SU-DHL-6 (cell line): ENCODE measurements around the gene ELMO1.

ENCODE experiments used
- H2AFZ ChIP-seq: fragments of 200-600 bp; sonication (generic); 2 replicates; pipeline ENCODE4 v1.6.1; 2014; ENCODE audit warnings: low read depth, mild to moderate bottlenecking, moderate library complexity, mixed read lengths, antibody characterized with exemption, low read length; ENCODE audit not compliant: severe bottlenecking
- H3F3A ChIP-seq: fragments of 200-600 bp; shearing (Covaris generic); 2 replicates; pipeline ENCODE4 v1.6.0; 2016; ENCODE audit warnings: antibody characterized with exemption, mild to moderate bottlenecking; ENCODE audit not compliant: insufficient read depth
- H3K27ac ChIP-seq: fragments of 200-600 bp; sonication (generic); 2 replicates; pipeline ENCODE4 v1.5.1; 2016; ENCODE audit warnings: low read depth, mild to moderate bottlenecking, low read length, moderate library complexity, mixed read lengths
- H3K27me3 ChIP-seq: fragments of 200-600 bp; sonication (generic), shearing (Covaris generic); 2 replicates; pipeline ENCODE4 v1.6.0; 2014; ENCODE audit warnings: mild to moderate bottlenecking, low read length
- H3K36me3 ChIP-seq: fragments of 200-600 bp; sonication (generic); 2 replicates; pipeline ENCODE4 v1.6.1; 2014; ENCODE audit warnings: mild to moderate bottlenecking, low read length, mixed read lengths
- H3K4me2 ChIP-seq: fragments of 300-600, 200-600 bp; shearing (Covaris generic), sonication (generic); 2 replicates; pipeline ENCODE4 v1.6.0; 2014; ENCODE audit warnings: low read length, low read depth, mild to moderate bottlenecking; ENCODE audit not compliant: poor library complexity, severe bottlenecking
- H3K4me3 ChIP-seq: fragments of 200-600 bp; sonication (generic); 2 replicates; pipeline ENCODE4 v1.5.1; 2014; ENCODE audit warnings: antibody characterized with exemption, low read length, mild to moderate bottlenecking, mixed read lengths; ENCODE audit not compliant: insufficient read depth, poor library complexity, severe bottlenecking
- H3K79me2 ChIP-seq: fragments of 200-600 bp; sonication (generic); 2 replicates; pipeline ENCODE4 v1.6.1; 2014; ENCODE audit warnings: mild to moderate bottlenecking, low read length, moderate library complexity; ENCODE audit not compliant: insufficient read depth
- H3K9ac ChIP-seq: fragments of 200-600 bp; sonication (generic); 2 replicates; pipeline ENCODE4 v1.7.0; 2014; ENCODE audit warnings: mild to moderate bottlenecking, low read length
- H3K9me2 ChIP-seq: fragments of 200-600 bp; sonication (generic); replicated peaks from 2 replicates; pipeline ENCODE4 v1.6.1; 2014; ENCODE audit warnings: low read length; ENCODE audit not compliant: insufficient read depth
- H3K9me3 ChIP-seq: fragments of 200-600 bp; sonication (generic); 2 replicates; pipeline ENCODE4 v1.6.1; 2014; ENCODE audit warnings: low read length, mixed read lengths; ENCODE audit not compliant: insufficient read depth
- H4K20me1 ChIP-seq: fragments of 200-600 bp; sonication (generic); 2 replicates; pipeline ENCODE4 v1.6.1; 2014; ENCODE audit warnings: low read depth, mild to moderate bottlenecking, antibody characterized with exemption, low read length, moderate library complexity, mixed read lengths
- EZH2phosphoT487 ChIP-seq: fragments of 200-600 bp; sonication (generic), shearing (Covaris generic); conservative IDR thresholded peaks from 2 replicates; pipeline ENCODE4 v1.6.1; 2018; ENCODE audit warnings: mild to moderate bottlenecking, antibody characterized with exemption, low read length, moderate library complexity, mixed read lengths
- TF ChIP-seq, protein P1 (sequence below): fragments of 200-600 bp; sonication (generic); IDR thresholded peaks from one replicate; pipeline ENCODE4 v1.5.1; 2017; ENCODE audit warnings: antibody characterized with exemption, mild to moderate bottlenecking, low read length, moderate library complexity; ENCODE audit not compliant: insufficient read depth, poor library complexity, severe bottlenecking

ELMO1 gene

DNA sequence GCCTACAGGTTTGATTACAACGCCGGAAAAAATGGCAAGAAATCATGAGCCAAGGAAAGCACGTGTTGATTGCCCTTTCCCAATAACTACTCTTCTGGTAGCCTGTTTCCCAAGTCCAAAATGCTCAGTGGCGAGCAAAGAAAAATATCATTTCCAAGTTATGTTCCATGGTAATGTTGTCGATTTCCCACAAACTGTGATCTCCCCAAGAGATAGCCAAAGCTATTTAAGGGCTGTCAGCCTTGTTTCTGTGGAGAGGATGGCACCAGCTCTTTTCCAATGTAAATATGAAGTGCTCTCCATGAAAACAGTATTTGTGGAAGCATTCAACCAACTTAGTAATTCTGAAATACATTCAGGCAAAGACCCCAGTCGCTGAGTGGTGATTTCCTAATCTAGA, 491.9 kb downstream of the ELMO1 start:
- Histone ChIP-seq H2AFZ (no peak overlapping the region), H4K20me1 (no peaks in the 10 kb centered on the region), H3K27me3 (no peaks in the 10 kb centered on the region), H3K9me3 (no peaks in the 10 kb centered on the region), H3K9me2 (no peaks in the 10 kb centered on the region), H3K4me3 (no peak overlapping the region), H3K79me2 (no peaks in the 10 kb centered on the region), H3K9ac (no peak overlapping the region), H3F3A (no peaks in the 10 kb centered on the region), H3K36me3 (no peaks in the 10 kb centered on the region), H3K4me2 (no peak overlapping the region), H3K27ac (no peak overlapping the region)
- TF ChIP-seq EZH2phosphoT487, result no peak

DNA sequence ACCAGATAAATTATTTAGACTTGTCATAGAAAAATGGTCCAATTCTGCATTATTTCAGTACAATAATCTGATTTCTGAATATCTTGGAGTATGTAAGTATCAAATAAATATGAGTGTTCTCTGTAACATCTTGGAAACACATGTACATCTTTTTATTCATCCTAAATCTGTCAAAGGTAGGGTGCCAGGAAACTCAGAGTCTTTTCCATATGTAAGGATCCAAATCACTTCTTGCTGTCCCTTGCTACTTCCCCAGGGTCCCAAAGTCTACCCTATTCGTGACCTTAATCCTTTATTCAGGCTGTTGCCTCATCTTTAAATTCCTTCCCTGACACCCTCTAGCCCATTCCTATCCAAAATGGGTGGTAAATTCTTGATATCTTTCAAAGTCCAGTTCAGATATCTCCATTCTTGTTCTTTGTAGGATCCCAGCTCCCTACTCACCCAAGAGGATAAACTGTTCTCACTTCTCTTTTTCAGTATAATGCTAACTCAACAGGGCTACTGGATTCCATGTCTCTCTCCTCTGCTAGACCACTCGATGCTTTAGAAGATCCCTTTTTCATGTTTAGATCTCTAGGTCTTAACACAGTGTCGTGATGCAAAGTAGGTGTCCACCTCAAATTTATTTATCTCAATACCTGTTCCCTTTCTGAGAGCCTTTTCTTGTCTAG, 493.1 kb downstream of the ELMO1 start:
- Histone ChIP-seq H2AFZ (no peak overlapping the region), H3K36me3 (no peaks in the 10 kb centered on the region), H3K79me2 (no peaks in the 10 kb centered on the region), H3F3A (no peaks in the 10 kb centered on the region), H3K4me2 (no peak overlapping the region), H3K9me2 (no peaks in the 10 kb centered on the region), H3K4me3 (no peak overlapping the region), H4K20me1 (no peaks in the 10 kb centered on the region), H3K9me3 (no peaks in the 10 kb centered on the region), H3K27ac (no peak overlapping the region), H3K9ac (no peak overlapping the region), H3K27me3 (no peaks in the 10 kb centered on the region)
- TF ChIP-seq EZH2phosphoT487, result no peak
- TF ChIP-seq, protein P1, sequence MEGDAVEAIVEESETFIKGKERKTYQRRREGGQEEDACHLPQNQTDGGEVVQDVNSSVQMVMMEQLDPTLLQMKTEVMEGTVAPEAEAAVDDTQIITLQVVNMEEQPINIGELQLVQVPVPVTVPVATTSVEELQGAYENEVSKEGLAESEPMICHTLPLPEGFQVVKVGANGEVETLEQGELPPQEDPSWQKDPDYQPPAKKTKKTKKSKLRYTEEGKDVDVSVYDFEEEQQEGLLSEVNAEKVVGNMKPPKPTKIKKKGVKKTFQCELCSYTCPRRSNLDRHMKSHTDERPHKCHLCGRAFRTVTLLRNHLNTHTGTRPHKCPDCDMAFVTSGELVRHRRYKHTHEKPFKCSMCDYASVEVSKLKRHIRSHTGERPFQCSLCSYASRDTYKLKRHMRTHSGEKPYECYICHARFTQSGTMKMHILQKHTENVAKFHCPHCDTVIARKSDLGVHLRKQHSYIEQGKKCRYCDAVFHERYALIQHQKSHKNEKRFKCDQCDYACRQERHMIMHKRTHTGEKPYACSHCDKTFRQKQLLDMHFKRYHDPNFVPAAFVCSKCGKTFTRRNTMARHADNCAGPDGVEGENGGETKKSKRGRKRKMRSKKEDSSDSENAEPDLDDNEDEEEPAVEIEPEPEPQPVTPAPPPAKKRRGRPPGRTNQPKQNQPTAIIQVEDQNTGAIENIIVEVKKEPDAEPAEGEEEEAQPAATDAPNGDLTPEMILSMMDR, result no peak

DNA sequence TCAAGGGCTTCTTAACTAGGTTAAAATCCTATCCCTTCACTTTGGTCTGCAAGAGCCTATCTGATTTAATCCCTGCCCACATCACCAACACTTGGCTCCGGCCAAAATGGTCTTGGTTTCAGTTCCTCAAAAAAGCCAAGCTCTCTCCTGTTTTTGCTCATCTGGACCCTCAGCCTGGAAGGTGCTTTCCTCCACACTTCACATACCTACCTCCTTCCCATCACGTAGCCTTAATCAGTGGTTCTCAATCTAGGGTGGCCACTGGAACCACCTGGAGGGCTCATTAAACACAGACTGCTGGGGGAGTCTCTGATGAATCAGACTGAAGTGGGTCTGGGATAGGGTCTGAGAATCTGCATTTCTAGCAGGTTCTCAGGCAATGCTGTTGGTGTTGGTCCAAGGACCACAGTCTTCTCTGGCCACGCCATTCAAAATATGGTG, 497.4 kb downstream of the ELMO1 start:
- H3K27ac ChIP-seq, result no peak overlapping the region
- no peak overlapping the region for H3K4me2 ChIP-seq

More for the DNA sequence above, 497.4 kb downstream of the ELMO1 start:
- H3K4me3 ChIP-seq, result no peak overlapping the region
- TF ChIP-seq EZH2phosphoT487, result no peak
- TF ChIP-seq, protein P1, result no peak
- no peaks in the 10 kb centered on the region for H3K36me3 ChIP-seq
- H2AFZ ChIP-seq, result no peak overlapping the region
- no peaks in the 10 kb centered on the region for H3K27me3 ChIP-seq
- no peaks in the 10 kb centered on the region for H3K9me3 ChIP-seq
- no peaks in the 10 kb centered on the region for H3K9me2 ChIP-seq
- H3K79me2 ChIP-seq, result no peaks in the 10 kb centered on the region
- no peaks in the 10 kb centered on the region for H3F3A ChIP-seq
- H3K9ac ChIP-seq, result no peak overlapping the region
- H4K20me1 ChIP-seq, result no peaks in the 10 kb centered on the region
